ENCODE data around the gene ADH1C. TPM values are rescaled to one million over a fixed set of nuclear protein-coding genes. Genes with fewer than 3 reads are reported as not detected.

The ADH1C gene
- 10 to 100 TPM in 2 of 4 donors, 1 to 10 TPM in 2; 1.6 to 18.0 (median 9.6) TPM for total RNA-seq

GRCh38 chr4:99352602-99353537, at the start of gene ADH1C:
TSS of gene ADH1C (minus strand) at chr4:99352746. CDS start at chr4:99352675, 71 bp downstream.
- peaks cover 0 to 3% of the 10 kb centered on the region in 2 donors for H3K4me1 ChIP-seq
- H3K27ac ChIP-seq: no peak within 1 kb of the TSS
- no peak for DNase-seq
- no peaks in the 10 kb centered on the region for H3K9me3 ChIP-seq
- no peaks in the 10 kb centered on the region for H3K27me3 ChIP-seq
- no peak within 1 kb of the TSS for H3K4me3 ChIP-seq (replicated peaks in 1 of 3)
- intact Hi-C loops (cut with DNase I): no loop called here
- no peaks in the 10 kb centered on the region for H3K36me3 ChIP-seq
- 48 to 49% methylated on average over 10 of the region's 10 CpGs for WGBS, 2 donors
- TF ChIP-seq, protein P1, sequence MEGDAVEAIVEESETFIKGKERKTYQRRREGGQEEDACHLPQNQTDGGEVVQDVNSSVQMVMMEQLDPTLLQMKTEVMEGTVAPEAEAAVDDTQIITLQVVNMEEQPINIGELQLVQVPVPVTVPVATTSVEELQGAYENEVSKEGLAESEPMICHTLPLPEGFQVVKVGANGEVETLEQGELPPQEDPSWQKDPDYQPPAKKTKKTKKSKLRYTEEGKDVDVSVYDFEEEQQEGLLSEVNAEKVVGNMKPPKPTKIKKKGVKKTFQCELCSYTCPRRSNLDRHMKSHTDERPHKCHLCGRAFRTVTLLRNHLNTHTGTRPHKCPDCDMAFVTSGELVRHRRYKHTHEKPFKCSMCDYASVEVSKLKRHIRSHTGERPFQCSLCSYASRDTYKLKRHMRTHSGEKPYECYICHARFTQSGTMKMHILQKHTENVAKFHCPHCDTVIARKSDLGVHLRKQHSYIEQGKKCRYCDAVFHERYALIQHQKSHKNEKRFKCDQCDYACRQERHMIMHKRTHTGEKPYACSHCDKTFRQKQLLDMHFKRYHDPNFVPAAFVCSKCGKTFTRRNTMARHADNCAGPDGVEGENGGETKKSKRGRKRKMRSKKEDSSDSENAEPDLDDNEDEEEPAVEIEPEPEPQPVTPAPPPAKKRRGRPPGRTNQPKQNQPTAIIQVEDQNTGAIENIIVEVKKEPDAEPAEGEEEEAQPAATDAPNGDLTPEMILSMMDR (IDR thresholded peaks at IDR 0.05): no peak
- no peak for TF ChIP-seq POLR2A (IDR thresholded peaks at IDR 0.05)

GRCh38 chr4:99400831-99401230, 48.3 kb upstream of the ADH1C start:
- intact Hi-C loops (cut with DNase I): loop anchor here (10.0 kb wide), 1 partner anchor 276 kb away; no protein-coding TSS in a partner anchor
- H3K27me3 ChIP-seq: no peaks in the 10 kb centered on the region
- TF ChIP-seq POLR2A (IDR thresholded peaks at IDR 0.05): no peak
- TF ChIP-seq, protein P1 (IDR thresholded peaks at IDR 0.05): no peak
- no peak overlapping the region for H3K27ac ChIP-seq
- no peaks in the 10 kb centered on the region for H3K9me3 ChIP-seq
- peaks cover 2 to 23% of the 10 kb centered on the region in 2 donors for H3K4me1 ChIP-seq
- no peak for DNase-seq
- H3K4me3 ChIP-seq (replicated peaks in 1 of 3): no peak overlapping the region
- H3K36me3 ChIP-seq: no peaks in the 10 kb centered on the region

GRCh38 chr4:99399017-99399416, 46.5 kb upstream of the ADH1C start:
- TF ChIP-seq, protein P1 (IDR thresholded peaks at IDR 0.05): no peak
- TF ChIP-seq POLR2A (IDR thresholded peaks at IDR 0.05): no peak
- intact Hi-C loops (cut with DNase I): no loop called here
- H3K27ac ChIP-seq: no peak overlapping the region

DNA sequence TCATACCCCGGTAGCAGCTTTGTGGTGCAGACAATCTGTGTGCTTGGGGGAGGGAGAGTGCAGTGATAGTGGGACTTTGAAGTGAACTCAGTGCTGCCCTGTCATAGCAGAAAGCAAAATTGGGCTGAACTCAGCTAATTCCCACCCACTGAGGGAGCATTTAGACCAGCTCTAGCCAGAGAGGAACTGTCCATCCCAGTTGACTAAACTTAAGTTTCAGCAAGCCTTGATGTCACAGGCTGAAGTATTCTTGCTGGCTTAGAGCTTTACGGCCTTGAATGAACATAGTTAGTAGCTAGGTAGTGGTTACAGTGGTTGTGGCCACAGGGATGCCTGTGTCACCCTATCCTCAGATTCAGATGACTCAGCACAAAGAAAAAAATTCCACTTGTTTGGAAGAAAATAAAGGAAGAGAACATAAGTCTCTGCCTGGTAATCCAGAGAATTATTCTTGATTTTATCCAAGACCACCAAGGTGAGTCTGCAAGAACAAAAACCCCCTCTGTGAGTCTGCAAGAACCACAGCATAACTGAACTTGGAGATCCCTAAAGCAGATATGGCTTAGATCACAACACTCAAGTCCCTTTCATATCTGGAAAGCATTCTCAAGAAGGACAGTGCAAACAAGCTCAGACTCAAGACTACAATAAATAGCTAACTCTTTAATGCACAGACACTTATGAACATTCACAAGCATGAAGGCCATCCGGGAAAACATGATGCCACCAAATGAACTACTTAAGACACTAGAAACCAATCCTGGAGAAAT, 43.2 kb upstream of the ADH1C start:
- H3K4me3 ChIP-seq (replicated peaks in 1 of 3): no peak overlapping the region
- no peaks in the 10 kb centered on the region for H3K27me3 ChIP-seq
- H3K4me1 ChIP-seq: peaks cover 9 to 10% of the 10 kb centered on the region in 2 donors
- DNase-seq: no peak
- intact Hi-C loops (cut with DNase I): no loop called here
- no peaks in the 10 kb centered on the region for H3K9me3 ChIP-seq
- 51 to 72% methylated on average over 3 of the region's 3 CpGs for WGBS, 2 donors
- no peaks in the 10 kb centered on the region for H3K36me3 ChIP-seq
- TF ChIP-seq, protein P1 (IDR thresholded peaks at IDR 0.05): no peak
- TF ChIP-seq POLR2A (IDR thresholded peaks at IDR 0.05): no peak
- H3K27ac ChIP-seq: peak overlapping the region in 2 of 3 donors; percentile 48 to 60

More at GRCh38 chr4:99399017-99399416, 46.5 kb upstream of the ADH1C start:
- peaks cover 10 to 21% of the 10 kb centered on the region in 2 donors for H3K4me1 ChIP-seq
- H3K27me3 ChIP-seq: no peaks in the 10 kb centered on the region
- H3K4me3 ChIP-seq (replicated peaks in 1 of 3): no peak overlapping the region
- WGBS, 2 donors: 70 to 82% methylated on average over 1 of the region's 1 CpG
- no peak for DNase-seq
- no peaks in the 10 kb centered on the region for H3K36me3 ChIP-seq
- no peaks in the 10 kb centered on the region for H3K9me3 ChIP-seq

All from thyroid gland (tissue), 4 donors.